ENCODE measurements around the gene AKR1C8. TPM values are rescaled to one million over a fixed set of nuclear protein-coding genes. Genes with fewer than 3 reads are reported as not detected.

AKR1C8 gene
- total RNA-seq, 1 experiment from 2014 or later, result not detected

DNA sequence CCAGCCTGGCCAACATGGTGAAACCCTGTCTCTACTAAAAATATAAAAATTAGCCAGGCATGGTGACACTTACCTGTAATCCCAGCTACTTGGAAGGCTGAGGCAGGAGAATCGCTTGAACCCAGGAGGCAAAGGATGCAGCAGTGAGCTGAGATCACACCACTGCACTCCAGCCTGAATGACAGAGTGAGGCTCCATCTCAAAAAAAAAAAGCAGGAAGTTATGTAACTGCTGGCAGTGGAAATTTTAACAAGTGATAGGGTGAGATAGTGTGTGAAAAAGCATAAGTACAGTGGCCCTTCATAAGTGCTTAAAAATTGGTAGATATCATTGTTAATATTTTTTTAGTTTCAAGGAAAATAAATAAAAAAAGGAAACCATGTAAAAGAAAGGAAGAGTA is 78.4 kb downstream of the AKR1C8 start:
- H3K27ac ChIP-seq (ENCODE audit: low read depth, low read length), result no peak overlapping the region
- no peaks in the 10 kb centered on the region for H3K79me2 ChIP-seq (ENCODE audit: insufficient read depth, low read length)
- no peak overlapping the region for H3K4me2 ChIP-seq (ENCODE audit: low read length)
- RAD21 ChIA-PET (ENCODE audit: low non-redundant PET in 1 of 2, low total read pairs in 2 of 2, uncharacterized antibody in 2 of 2, unreplicated experiment in 2 of 2), result no interaction called here
- no peaks in the 10 kb centered on the region for H3K9me3 ChIP-seq (ENCODE audit: control insufficient read depth in 1 of 2, insufficient read depth in 1 of 2, low read depth in 1 of 2, low read length in 2 of 2)
- intact Hi-C loops (cut with micrococcal nuclease), result no loop called here
- POLR2A ChIA-PET, result no interaction called here
- no peaks in the 10 kb centered on the region for H3K4me1 ChIP-seq (ENCODE audit: control insufficient read depth in 1 of 2, insufficient read depth in 2 of 2, low read length in 2 of 2)
- H3K27me3 ChIP-seq (ENCODE audit: insufficient read depth, low read length), result no peaks in the 10 kb centered on the region
- CTCF ChIA-PET, result no interaction called here
- H2AFZ ChIP-seq (ENCODE audit: low read depth, low read length, poor library complexity, severe bottlenecking), result no peak overlapping the region
- no peak overlapping the region for H3K4me3 ChIP-seq (replicated peaks in 1 of 2; ENCODE audit: low read depth in 1 of 2, low read length in 2 of 2)
- DNase-seq (ENCODE audit: low read depth, low spot score) (no peak), ATAC-seq (no peak)
- no peaks in the 10 kb centered on the region for H3K36me3 ChIP-seq (ENCODE audit: control insufficient read depth in 1 of 2, insufficient read depth in 2 of 2, low read length in 2 of 2)
- no peaks in the 10 kb centered on the region for H4K20me1 ChIP-seq (ENCODE audit: insufficient read depth)
- H3K9me2 ChIP-seq (ENCODE audit: insufficient read depth), result no peaks in the 10 kb centered on the region
- no TSS peak for BruUV-seq (replicated peaks)
- no peak for TF ChIP-seq FOSL1 (IDR thresholded peaks at IDR 0.05; ENCODE audit: low read depth)
- no peak overlapping the region for H3K9ac ChIP-seq (ENCODE audit: low read length)

DNA sequence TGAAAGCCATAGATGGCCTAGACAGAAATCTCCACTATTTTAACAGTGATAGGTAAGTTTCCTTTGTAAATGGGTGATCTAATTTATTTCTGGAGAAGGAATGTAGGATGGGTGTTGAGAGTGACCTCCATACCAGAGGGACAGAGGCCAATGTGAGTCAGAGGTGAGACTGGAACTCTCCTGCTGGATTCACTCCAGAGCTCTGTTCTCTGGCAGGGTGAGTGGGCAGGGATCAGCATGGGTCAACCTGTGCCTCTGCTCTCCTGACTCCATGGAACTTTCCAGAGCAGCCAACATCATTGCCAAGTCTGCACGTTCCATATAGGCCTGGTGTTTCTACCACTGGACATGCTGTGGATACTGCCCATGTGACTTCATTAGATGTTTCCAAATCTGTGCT is 79.3 kb downstream of the AKR1C8 start:
- H3K9me3 ChIP-seq (ENCODE audit: control insufficient read depth in 1 of 2, insufficient read depth in 1 of 2, low read depth in 1 of 2, low read length in 2 of 2), result no peaks in the 10 kb centered on the region

More for the DNA sequence above, 79.3 kb downstream of the AKR1C8 start:
- H3K4me2 ChIP-seq (ENCODE audit: low read length), result no peak overlapping the region
- intact Hi-C loops (cut with micrococcal nuclease), result no loop called here
- ATAC-seq (no peak), DNase-seq (ENCODE audit: low read depth, low spot score) (no peak)
- no TSS peak for BruUV-seq (replicated peaks)
- H2AFZ ChIP-seq (ENCODE audit: low read depth, low read length, poor library complexity, severe bottlenecking), result no peak overlapping the region
- ChIA-PET RAD21 (ENCODE audit: low non-redundant PET in 1 of 2, low total read pairs in 2 of 2, uncharacterized antibody in 2 of 2, unreplicated experiment in 2 of 2) (no interaction called here), CTCF (no interaction called here), POLR2A (no interaction called here)
- H3K27me3 ChIP-seq (ENCODE audit: insufficient read depth, low read length), result no peaks in the 10 kb centered on the region
- H3K9me2 ChIP-seq (ENCODE audit: insufficient read depth), result no peaks in the 10 kb centered on the region
- H4K20me1 ChIP-seq (ENCODE audit: insufficient read depth), result no peaks in the 10 kb centered on the region
- no peaks in the 10 kb centered on the region for H3K36me3 ChIP-seq (ENCODE audit: control insufficient read depth in 1 of 2, insufficient read depth in 2 of 2, low read length in 2 of 2)
- no peaks in the 10 kb centered on the region for H3K4me1 ChIP-seq (ENCODE audit: control insufficient read depth in 1 of 2, insufficient read depth in 2 of 2, low read length in 2 of 2)
- no peak overlapping the region for H3K9ac ChIP-seq (ENCODE audit: low read length)
- H3K27ac ChIP-seq (ENCODE audit: low read depth, low read length), result no peak overlapping the region
- no peaks in the 10 kb centered on the region for H3K79me2 ChIP-seq (ENCODE audit: insufficient read depth, low read length)
- no peak overlapping the region for H3K4me3 ChIP-seq (replicated peaks in 1 of 2; ENCODE audit: low read depth in 1 of 2, low read length in 2 of 2)
- TF ChIP-seq ZNF274 (IDR thresholded peaks at IDR 0.05; ENCODE audit: low read depth, low read length) (no peak), SIN3A (IDR thresholded peaks at IDR 0.05; ENCODE audit: low read depth) (no peak)
- TF ChIP-seq, protein P1, sequence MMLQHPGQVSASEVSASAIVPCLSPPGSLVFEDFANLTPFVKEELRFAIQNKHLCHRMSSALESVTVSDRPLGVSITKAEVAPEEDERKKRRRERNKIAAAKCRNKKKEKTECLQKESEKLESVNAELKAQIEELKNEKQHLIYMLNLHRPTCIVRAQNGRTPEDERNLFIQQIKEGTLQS (IDR thresholded peaks at IDR 0.05), result no peak
- TF ChIP-seq, protein P2, sequence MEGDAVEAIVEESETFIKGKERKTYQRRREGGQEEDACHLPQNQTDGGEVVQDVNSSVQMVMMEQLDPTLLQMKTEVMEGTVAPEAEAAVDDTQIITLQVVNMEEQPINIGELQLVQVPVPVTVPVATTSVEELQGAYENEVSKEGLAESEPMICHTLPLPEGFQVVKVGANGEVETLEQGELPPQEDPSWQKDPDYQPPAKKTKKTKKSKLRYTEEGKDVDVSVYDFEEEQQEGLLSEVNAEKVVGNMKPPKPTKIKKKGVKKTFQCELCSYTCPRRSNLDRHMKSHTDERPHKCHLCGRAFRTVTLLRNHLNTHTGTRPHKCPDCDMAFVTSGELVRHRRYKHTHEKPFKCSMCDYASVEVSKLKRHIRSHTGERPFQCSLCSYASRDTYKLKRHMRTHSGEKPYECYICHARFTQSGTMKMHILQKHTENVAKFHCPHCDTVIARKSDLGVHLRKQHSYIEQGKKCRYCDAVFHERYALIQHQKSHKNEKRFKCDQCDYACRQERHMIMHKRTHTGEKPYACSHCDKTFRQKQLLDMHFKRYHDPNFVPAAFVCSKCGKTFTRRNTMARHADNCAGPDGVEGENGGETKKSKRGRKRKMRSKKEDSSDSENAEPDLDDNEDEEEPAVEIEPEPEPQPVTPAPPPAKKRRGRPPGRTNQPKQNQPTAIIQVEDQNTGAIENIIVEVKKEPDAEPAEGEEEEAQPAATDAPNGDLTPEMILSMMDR (IDR thresholded peaks at IDR 0.05 in 2 of 3, conservative IDR thresholded peaks at IDR 0.05 in 1 of 3; ENCODE audit: borderline replicate concordance in 1 of 3, insufficient read depth in 1 of 3, low read depth in 2 of 3, low read length in 2 of 3), result no peak

Other genes starting within 250 kb of the AKR1C8 start
- gene AKR1C1, start 221.7 kb downstream of the AKR1C8 start, total RNA-seq (2021; ENCODE audit: unreplicated experiment), result 2.1 TPM
- 0.25 TPM for gene AKR1C2, start 181.3 kb downstream of the AKR1C8 start, total RNA-seq (2021; ENCODE audit: unreplicated experiment)
- 3.0 TPM for gene AKR1C3, start 90.7 kb downstream of the AKR1C8 start, total RNA-seq (2021; ENCODE audit: unreplicated experiment)
- gene AKR1C4, start 11.7 kb upstream of the AKR1C8 start, total RNA-seq (2021; ENCODE audit: unreplicated experiment), result not detected
- not detected for gene UCN3, start 179.8 kb upstream of the AKR1C8 start, total RNA-seq (2021; ENCODE audit: unreplicated experiment)
- gene TUBAL3, start 219.7 kb upstream of the AKR1C8 start, total RNA-seq (2021; ENCODE audit: unreplicated experiment), result 0.98 TPM
- 51.2 TPM for gene NET1, start 227.4 kb upstream of the AKR1C8 start, total RNA-seq (2021; ENCODE audit: unreplicated experiment)

Measured in HCT116 (cell line).